MCF 10A (cell line): ENCODE results near the gene QSOX2. TPM values are rescaled to one million over a fixed set of nuclear protein-coding genes. Genes with fewer than 3 reads are reported as not detected.

Source experiments
- BruUV-seq: library from RNA; stranded (reverse); fragments of 400-500 nt; replicated peaks from 2 replicates; lab custom pipeline; 2021; lab: Mats Ljungman, UMichigan
- CTCF ChIA-PET: fragments of 300-600 bp; sonication (Branson Sonifier 250); formaldehyde crosslinking; extraction: SDS; loops from one replicate; lab custom pipeline; 2021; ENCODE audit warnings: antibody characterized with exemption, inconsistent platforms; lab: Yijun Ruan, JAX
- POLR2A ChIA-PET: fragments of 300-600, 350-650 bp; sonication (Branson Sonifier 250); formaldehyde crosslinking; extraction: SDS; loops from one replicate; lab custom pipeline; 2020; ENCODE audit warnings: antibody characterized with exemption, inconsistent platforms; lab: Yijun Ruan, JAX
- DNase-seq: peaks from one replicate; pipeline ENCODE4 v3.0.0-alpha.2; 2018; ENCODE audit not compliant: unreplicated experiment
- H3K27ac Mint-ChIP-seq: one replicate; pipeline ENCODE4 v1.8.0; 2022; ENCODE audit warnings: mild to moderate bottlenecking, low read depth, mixed read lengths; ENCODE audit not compliant: unreplicated experiment
- H3K27me3 Mint-ChIP-seq: one replicate; pipeline ENCODE4 v1.8.0; 2022; ENCODE audit warnings: mixed read lengths; ENCODE audit not compliant: insufficient read depth, unreplicated experiment
- H3K36me3 Mint-ChIP-seq: one replicate; pipeline ENCODE4 v1.8.0; 2022; ENCODE audit warnings: mild to moderate bottlenecking, moderate library complexity, mixed read lengths; ENCODE audit not compliant: insufficient read depth, unreplicated experiment
- H3K4me1 Mint-ChIP-seq: one replicate; pipeline ENCODE4 v1.8.0; 2022; ENCODE audit warnings: mixed read lengths; ENCODE audit not compliant: insufficient read depth, unreplicated experiment
- H3K4me3 Mint-ChIP-seq: one replicate; pipeline ENCODE4 v1.8.0; 2022; ENCODE audit warnings: mild to moderate bottlenecking, moderate library complexity, mixed read lengths; ENCODE audit not compliant: unreplicated experiment
- H3K9me3 Mint-ChIP-seq: one replicate; pipeline ENCODE4 v1.8.0; 2022; ENCODE audit warnings: mixed read lengths; ENCODE audit not compliant: unreplicated experiment
- intact Hi-C: fragments of 100-400 bp; cut with micrococcal nuclease; formaldehyde crosslinking; loops from 2 replicates; pipeline ENCODE4 v1.14.1; 2022
- total RNA-seq: library from RNA; stranded (reverse); gene quantifications from 2 replicates; pipeline ENCODE4 v1.2.3, GENCODE V29; 2022
- TF ChIP-seq, protein P1 (sequence below): fragments of 200-600 bp; IDR thresholded peaks from one replicate; pipeline ENCODE4 v1.8.0; 2022; ENCODE audit warnings: antibody characterized with exemption, mild to moderate bottlenecking; ENCODE audit not compliant: unreplicated experiment

The QSOX2 gene
- total RNA-seq, 1 experiment from 2014 or later: 27.7 TPM

DNA sequence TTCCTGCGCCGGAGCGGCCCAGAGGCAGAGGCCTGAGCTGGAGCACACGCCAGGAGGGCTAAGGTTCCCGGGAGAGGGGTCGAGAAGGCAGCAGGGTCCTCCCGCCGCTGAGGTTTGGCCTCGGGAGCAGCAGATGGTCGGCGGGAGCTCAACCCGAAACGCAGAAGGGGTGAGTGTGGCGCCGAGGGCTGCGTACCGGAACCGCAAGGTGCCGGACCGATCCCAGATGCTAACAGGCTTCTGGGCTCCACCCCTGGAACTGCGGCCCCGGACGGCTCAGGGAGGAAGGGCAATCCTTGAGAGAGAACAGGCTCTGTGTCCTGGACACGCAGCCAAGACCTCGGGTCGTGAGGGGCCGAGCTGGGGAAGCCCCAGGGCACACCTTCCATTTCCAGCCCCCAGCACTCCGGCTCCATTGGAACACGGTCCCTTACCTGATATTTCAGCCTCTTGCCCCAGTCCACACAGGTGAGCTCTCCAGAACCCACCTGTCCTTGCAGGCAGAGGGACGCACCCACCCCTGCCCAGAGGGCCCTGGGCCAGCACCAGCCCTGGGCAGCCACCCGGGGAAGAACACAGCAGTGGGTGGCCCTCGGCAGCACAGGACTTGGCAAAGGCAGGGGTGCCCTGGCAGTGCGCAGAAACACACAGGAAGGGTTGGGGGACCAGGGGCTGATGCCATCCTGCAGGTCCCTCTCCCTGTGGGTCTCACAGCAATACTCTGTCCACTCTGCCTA, 42.0 kb downstream of the QSOX2 start:
- peaks cover 10% of the 10 kb centered on the region for H3K36me3 Mint-ChIP-seq
- no peaks in the 10 kb centered on the region for H3K4me1 Mint-ChIP-seq
- H3K27me3 Mint-ChIP-seq: peaks cover 11% of the 10 kb centered on the region
- ChIA-PET POLR2A (no interaction called here), CTCF (interaction anchor here (1.4 kb wide), 1 partner anchor 80 kb away, joined by 7 read pairs; no protein-coding TSS in a partner anchor)
- intact Hi-C loops: no loop called here
- TF ChIP-seq, protein P1, sequence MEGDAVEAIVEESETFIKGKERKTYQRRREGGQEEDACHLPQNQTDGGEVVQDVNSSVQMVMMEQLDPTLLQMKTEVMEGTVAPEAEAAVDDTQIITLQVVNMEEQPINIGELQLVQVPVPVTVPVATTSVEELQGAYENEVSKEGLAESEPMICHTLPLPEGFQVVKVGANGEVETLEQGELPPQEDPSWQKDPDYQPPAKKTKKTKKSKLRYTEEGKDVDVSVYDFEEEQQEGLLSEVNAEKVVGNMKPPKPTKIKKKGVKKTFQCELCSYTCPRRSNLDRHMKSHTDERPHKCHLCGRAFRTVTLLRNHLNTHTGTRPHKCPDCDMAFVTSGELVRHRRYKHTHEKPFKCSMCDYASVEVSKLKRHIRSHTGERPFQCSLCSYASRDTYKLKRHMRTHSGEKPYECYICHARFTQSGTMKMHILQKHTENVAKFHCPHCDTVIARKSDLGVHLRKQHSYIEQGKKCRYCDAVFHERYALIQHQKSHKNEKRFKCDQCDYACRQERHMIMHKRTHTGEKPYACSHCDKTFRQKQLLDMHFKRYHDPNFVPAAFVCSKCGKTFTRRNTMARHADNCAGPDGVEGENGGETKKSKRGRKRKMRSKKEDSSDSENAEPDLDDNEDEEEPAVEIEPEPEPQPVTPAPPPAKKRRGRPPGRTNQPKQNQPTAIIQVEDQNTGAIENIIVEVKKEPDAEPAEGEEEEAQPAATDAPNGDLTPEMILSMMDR: no peak
- no TSS peak for BruUV-seq
- H3K9me3 Mint-ChIP-seq: no peaks in the 10 kb centered on the region
- no peak overlapping the region for H3K27ac Mint-ChIP-seq
- DNase-seq: no peak
- H3K4me3 Mint-ChIP-seq: no peak overlapping the region

DNA sequence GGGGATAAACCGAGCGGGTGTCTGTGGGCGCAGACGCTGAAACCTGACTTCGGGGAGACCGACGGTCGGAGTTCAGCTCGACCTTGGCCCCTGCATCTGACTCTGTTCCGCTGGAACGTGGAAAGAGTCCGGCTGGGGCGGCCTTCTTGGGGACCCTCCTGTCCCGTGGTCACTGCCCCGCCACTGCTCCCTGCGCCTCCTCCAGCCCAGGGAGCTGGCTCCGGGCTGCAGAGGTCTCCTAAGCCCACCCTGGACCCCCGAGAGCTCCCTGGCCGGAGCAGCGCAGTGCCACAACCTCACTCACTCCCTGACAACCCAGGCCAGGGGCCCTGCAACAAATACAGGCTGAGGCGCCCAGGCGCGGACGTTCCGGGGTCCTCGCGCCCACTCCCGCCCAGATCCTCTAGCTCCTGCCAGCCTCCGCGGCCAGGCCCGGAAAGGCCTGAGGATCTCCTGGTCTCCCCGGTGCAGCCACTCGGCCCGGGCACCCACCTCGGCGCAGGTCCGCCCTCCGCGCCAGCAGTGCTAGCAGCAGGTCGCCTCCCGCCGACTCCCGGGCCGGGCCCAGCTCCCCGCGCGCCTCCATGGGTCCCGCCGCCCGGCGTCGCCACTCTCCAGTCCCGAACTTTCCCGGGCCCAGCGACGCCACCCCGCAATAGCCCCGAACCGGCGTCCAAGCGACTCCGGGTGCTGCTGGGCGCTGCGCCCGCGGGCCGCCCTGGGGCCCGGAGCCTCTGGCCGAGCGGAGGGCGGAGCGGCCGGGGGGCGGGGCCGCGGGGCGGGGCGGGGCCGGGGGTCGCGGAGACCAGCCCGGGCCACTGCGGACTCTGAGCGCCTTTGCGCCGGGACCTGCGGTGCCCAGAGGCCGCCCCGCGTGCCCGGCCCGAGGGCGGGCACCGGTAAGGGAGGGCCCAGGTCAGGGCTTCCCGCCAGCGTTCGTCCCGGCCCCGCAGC, 42.9 kb downstream of the QSOX2 start:
- no peaks in the 10 kb centered on the region for H3K4me1 Mint-ChIP-seq
- ChIA-PET POLR2A (interaction anchor here (0.6 kb wide), 1 partner anchor 146 kb away, joined by 3 read pairs; no protein-coding TSS in a partner anchor), CTCF (interaction anchor here (0.6 kb wide), 1 partner anchor 720 kb away, joined by 4 read pairs; no protein-coding TSS in a partner anchor)
- peaks cover 7% of the 10 kb centered on the region for H3K36me3 Mint-ChIP-seq
- BruUV-seq: no TSS peak
- DNase-seq: no peak
- intact Hi-C loops: no loop called here
- H3K27ac Mint-ChIP-seq: no peak overlapping the region
- peaks cover 11% of the 10 kb centered on the region for H3K27me3 Mint-ChIP-seq
- no peaks in the 10 kb centered on the region for H3K9me3 Mint-ChIP-seq
- TF ChIP-seq, protein P1: no peak
- no peak overlapping the region for H3K4me3 Mint-ChIP-seq

DNA sequence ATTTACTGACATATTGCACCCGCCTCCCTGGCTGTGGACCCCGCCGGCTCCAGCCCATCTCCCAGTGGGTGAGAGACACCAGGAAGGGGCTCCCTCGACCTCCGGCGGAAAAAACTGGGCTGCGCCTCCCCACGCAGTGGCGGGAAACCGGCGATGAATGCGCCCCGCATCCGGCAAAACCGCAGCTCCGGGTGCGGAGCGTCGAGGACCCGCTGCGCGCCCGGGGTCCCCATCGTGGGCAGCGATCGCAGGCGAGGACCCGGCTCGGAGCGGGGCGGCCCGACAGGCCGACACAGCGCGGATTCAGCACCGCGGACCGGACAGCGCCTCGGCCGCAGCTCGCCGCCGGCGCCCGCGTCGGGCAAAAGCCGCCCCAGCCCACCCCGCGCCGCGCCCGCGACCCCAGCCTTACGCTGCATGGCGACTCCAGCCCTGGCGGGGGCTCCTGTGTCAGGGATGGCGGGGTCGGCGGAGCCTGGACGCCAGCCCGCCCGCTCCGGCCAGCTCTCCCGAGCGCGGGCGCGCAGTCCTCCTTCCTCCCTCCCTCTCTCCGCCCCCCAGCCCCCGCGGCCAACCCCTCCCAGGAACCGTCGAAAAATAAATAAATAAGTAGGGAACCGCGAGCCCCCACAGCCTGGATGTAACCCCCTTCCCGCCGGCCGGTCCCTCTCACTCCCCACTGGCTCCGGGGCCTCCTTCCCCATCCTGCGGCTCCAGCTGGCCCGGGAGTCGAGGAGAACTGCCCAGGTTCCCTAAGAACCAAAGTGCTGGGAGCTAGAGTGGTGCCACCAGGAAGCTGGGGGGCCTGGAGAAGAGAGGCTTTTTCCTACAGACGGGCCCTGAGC, 43.8 kb downstream of the QSOX2 start:
- intact Hi-C loops: no loop called here
- no peaks in the 10 kb centered on the region for H3K36me3 Mint-ChIP-seq
- DNase-seq: no peak
- no TSS peak for BruUV-seq
- POLR2A ChIA-PET: interaction anchor here (0.6 kb wide), 1 partner anchor 145 kb away, joined by 3 read pairs; no protein-coding TSS in a partner anchor
- H3K27ac Mint-ChIP-seq: no peak overlapping the region
- CTCF ChIA-PET: interaction anchor here (0.6 kb wide), 1 partner anchor 719 kb away, joined by 4 read pairs; no protein-coding TSS in a partner anchor
- H3K4me1 Mint-ChIP-seq: peaks cover 2% of the 10 kb centered on the region
- H3K4me3 Mint-ChIP-seq: no peak overlapping the region
- peaks cover 16% of the 10 kb centered on the region for H3K27me3 Mint-ChIP-seq
- TF ChIP-seq, protein P1: no peak
- no peaks in the 10 kb centered on the region for H3K9me3 Mint-ChIP-seq
